ENCODE measurements around the gene NUBP1.

- TF ChIP-seq CTCF (IDR thresholded peaks at IDR 0.05), result no peak
- no peak for TF ChIP-seq POLR2A (IDR thresholded peaks at IDR 0.05; ENCODE audit: low read depth)
- no peak for TF ChIP-seq EP300 (IDR thresholded peaks at IDR 0.05)
Observed at GRCh38 chr16:10694830-10695229, 48.8 kb upstream of the NUBP1 start, which contains the start of gene TEKT5.
